GM12872 (cell line): ENCODE results near the gene KCNAB2.

ENCODE experiments used
- TF ChIP-seq, protein P1 (sequence below): IDR thresholded peaks from 3 replicates; pipeline ENCODE4 v1.5.1; 2011; ENCODE audit warnings: low read depth, mild to moderate bottlenecking, low read length, moderate library complexity; ENCODE audit not compliant: insufficient read depth

KCNAB2 gene

GRCh38 chr1:6053206-6053546 lies 7.5 kb downstream of the KCNAB2 start:
- TF ChIP-seq, protein P1, sequence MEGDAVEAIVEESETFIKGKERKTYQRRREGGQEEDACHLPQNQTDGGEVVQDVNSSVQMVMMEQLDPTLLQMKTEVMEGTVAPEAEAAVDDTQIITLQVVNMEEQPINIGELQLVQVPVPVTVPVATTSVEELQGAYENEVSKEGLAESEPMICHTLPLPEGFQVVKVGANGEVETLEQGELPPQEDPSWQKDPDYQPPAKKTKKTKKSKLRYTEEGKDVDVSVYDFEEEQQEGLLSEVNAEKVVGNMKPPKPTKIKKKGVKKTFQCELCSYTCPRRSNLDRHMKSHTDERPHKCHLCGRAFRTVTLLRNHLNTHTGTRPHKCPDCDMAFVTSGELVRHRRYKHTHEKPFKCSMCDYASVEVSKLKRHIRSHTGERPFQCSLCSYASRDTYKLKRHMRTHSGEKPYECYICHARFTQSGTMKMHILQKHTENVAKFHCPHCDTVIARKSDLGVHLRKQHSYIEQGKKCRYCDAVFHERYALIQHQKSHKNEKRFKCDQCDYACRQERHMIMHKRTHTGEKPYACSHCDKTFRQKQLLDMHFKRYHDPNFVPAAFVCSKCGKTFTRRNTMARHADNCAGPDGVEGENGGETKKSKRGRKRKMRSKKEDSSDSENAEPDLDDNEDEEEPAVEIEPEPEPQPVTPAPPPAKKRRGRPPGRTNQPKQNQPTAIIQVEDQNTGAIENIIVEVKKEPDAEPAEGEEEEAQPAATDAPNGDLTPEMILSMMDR = no peak

GRCh38 chr1:6054596-6054995 lies 8.9 kb downstream of the KCNAB2 start:
- TF ChIP-seq, protein P1 = no peak

GRCh38 chr1:6056572-6056948 lies 10.9 kb downstream of the KCNAB2 start:
- TF ChIP-seq, protein P1 = no peak

DNA sequence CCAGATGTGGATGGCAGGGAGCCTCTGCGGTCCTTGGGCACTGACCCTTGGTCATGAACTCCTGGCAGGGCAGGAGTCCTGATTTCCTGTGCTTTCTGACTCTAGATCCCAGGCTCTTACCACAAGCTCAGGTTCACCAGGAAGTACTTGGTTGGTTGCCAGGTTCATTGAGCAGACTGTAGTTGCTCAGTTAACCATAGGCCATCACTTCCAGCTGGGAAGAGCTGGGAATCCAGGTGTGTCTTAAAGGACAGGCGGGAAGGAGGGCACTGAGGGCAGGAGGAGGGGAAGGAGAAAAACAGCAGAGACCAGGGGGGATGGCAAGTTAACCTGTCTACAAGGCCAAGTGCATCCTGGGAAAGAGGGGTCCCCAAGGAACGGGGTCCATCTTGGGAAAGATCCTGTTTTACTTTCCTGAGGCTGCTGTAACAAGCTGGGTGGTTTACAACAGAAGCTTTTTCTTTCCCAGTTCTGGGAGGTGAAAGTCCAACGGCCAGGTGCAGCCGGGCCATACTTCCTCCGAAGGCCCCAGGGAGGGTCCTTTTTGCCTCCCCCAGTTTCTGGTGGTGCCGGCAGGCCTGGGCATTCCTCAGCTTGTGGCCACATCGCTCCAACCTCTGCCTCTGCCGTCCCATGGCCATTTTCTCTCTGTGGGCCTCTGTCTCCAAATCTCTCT lies 11.6 kb downstream of the KCNAB2 start:
- TF ChIP-seq, protein P1 = no peak

- TF ChIP-seq, protein P1 = no peak
Observed at GRCh38 chr1:6059866-6060265, 14.2 kb downstream of the KCNAB2 start.

- TF ChIP-seq, protein P1 = no peak
Observed at GRCh38 chr1:6062670-6063069, 17.0 kb downstream of the KCNAB2 start.

DNA sequence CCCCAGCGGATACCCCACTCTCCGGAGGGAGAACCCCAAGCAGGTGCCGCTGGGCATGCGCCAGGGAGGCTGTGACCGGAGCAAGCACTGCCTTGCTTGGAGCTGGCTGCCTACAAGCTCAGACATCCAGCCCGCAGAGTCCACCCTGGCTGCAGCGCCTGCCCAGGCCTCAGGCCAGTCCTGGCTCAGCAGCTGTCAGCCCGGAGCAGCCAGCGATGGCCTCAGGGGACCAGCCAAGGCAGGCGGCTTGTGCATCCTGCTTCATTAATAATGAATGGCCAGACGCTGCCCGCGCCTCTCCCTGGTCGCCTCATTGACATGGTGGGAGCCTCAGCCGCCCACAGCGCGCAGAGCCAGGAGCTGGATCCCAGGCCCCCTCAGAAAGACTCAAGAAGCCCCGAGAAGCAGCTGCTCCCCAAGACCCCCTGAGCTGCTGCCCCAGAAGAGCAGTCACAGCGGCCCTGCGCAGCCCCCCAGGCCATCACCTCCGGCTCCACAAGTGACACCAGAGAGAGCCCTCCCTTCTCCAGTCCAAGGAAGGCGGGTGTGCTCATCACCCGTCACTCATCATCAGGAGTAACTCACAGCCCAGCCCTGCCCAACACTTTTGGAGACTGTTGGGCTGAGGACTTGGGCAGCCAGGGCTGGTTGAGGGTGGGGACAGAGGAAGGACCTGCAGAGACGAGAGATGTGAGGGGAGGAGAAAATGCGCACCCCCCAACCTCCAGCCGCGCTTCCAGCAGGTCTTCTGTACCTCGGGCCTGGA lies 19.6 kb downstream of the KCNAB2 start:
- TF ChIP-seq, protein P1 = no peak
